Measurements from ENCODE around the gene MEIOSIN. TPM values are rescaled to one million over a fixed set of nuclear protein-coding genes. Genes with fewer than 3 reads are reported as not detected.

MEIOSIN gene
- total and polyA plus RNA-seq, 2 of the 13 experiments (the other 11 are each of a cell fraction or from before 2014, with no cell fraction given), result not detected

DNA sequence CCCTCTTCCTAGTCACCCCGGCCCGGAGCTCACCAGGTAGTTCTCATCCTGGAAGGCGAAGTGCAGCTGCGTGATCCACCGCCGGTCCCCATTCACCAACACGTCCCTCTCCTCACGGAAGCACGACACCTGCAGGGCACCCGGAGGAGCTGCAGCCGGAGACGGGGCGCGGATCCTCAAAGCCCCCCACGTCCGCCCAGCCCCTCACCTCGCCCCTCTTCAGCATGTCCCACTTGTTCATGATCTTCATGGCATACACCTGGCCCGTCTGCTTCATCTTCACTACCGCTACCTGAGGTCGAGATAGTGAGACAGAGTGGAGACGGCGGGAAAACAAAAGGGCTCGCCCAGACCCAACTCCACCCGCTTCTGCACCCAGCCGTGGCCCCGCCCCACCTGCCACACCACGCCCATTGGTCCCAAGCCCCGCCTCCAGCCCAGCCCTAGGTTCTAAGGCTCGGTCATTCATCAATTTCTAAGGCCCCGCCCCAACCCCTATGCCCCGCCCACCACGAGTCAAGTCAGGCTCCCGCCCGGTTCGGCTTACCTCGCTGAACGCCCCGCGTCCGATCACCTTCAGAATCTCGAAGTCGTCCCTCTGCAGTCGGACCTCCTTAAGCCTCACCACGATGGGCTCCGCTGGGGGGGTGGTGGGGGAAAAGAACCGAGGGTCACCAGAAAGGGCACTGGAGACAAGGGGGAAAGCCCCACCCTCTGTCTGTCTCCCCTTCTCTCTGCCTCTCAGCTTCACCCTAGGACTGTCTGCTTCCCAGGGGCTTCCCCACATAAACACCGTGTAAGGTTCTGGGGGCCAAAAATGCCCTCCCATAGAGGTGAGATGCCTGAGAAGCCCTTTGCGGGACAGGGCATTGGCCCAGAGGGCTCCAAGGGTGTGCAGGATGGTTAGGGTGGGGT, 46.2 kb downstream of the MEIOSIN start (continued):
- TF ChIP-seq, protein P1, sequence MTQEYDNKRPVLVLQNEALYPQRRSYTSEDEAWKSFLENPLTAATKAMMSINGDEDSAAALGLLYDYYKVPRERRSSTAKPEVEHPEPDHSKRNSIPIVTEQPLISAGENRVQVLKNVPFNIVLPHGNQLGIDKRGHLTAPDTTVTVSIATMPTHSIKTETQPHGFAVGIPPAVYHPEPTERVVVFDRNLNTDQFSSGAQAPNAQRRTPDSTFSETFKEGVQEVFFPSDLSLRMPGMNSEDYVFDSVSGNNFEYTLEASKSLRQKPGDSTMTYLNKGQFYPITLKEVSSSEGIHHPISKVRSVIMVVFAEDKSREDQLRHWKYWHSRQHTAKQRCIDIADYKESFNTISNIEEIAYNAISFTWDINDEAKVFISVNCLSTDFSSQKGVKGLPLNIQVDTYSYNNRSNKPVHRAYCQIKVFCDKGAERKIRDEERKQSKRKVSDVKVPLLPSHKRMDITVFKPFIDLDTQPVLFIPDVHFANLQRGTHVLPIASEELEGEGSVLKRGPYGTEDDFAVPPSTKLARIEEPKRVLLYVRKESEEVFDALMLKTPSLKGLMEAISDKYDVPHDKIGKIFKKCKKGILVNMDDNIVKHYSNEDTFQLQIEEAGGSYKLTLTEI (CRISPR knock-in tag; conservative IDR thresholded peaks at IDR 0.05), result no peak
- no peak for TF ChIP-seq MTA1 (CRISPR knock-in tag; IDR thresholded peaks at IDR 0.05; ENCODE audit: borderline replicate concordance)
- TF ChIP-seq, protein P2, sequence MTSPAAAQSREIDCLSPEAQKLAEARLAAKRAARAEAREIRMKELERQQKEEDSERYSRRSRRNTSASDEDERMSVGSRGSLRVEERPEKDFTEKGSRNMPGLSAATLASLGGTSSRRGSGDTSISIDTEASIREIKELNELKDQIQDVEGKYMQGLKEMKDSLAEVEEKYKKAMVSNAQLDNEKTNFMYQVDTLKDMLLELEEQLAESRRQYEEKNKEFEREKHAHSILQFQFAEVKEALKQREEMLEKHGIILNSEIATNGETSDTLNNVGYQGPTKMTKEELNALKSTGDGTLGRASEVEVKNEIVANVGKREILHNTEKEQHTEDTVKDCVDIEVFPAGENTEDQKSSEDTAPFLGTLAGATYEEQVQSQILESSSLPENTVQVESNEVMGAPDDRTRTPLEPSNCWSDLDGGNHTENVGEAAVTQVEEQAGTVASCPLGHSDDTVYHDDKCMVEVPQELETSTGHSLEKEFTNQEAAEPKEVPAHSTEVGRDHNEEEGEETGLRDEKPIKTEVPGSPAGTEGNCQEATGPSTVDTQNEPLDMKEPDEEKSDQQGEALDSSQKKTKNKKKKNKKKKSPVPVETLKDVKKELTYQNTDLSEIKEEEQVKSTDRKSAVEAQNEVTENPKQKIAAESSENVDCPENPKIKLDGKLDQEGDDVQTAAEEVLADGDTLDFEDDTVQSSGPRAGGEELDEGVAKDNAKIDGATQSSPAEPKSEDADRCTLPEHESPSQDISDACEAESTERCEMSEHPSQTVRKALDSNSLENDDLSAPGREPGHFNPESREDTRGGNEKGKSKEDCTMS (CRISPR knock-in tag; conservative IDR thresholded peaks at IDR 0.05), result no peak
- TF ChIP-seq ZNF451 (CRISPR knock-in tag; IDR thresholded peaks at IDR 0.05), result no peak
- no peak for TF ChIP-seq IRF2 (CRISPR knock-in tag; IDR thresholded peaks at IDR 0.05)
- TF ChIP-seq SRF (IDR thresholded peaks at IDR 0.05; ENCODE audit: low read depth, low read length), result no peak
- TF ChIP-seq ESRRA (CRISPR knock-in tag; IDR thresholded peaks at IDR 0.05; ENCODE audit: low read depth), result no peak
- TF ChIP-seq, protein P3, sequence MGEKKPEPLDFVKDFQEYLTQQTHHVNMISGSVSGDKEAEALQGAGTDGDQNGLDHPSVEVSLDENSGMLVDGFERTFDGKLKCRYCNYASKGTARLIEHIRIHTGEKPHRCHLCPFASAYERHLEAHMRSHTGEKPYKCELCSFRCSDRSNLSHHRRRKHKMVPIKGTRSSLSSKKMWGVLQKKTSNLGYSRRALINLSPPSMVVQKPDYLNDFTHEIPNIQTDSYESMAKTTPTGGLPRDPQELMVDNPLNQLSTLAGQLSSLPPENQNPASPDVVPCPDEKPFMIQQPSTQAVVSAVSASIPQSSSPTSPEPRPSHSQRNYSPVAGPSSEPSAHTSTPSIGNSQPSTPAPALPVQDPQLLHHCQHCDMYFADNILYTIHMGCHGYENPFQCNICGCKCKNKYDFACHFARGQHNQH (CRISPR knock-in tag; IDR thresholded peaks at IDR 0.05), result no peak
- TF ChIP-seq, protein P4, sequence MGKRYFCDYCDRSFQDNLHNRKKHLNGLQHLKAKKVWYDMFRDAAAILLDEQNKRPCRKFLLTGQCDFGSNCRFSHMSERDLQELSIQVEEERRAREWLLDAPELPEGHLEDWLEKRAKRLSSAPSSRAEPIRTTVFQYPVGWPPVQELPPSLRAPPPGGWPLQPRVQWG (CRISPR knock-in tag; IDR thresholded peaks at IDR 0.05; ENCODE audit: borderline replicate concordance, low read depth), result no peak
- TF ChIP-seq, protein P5, sequence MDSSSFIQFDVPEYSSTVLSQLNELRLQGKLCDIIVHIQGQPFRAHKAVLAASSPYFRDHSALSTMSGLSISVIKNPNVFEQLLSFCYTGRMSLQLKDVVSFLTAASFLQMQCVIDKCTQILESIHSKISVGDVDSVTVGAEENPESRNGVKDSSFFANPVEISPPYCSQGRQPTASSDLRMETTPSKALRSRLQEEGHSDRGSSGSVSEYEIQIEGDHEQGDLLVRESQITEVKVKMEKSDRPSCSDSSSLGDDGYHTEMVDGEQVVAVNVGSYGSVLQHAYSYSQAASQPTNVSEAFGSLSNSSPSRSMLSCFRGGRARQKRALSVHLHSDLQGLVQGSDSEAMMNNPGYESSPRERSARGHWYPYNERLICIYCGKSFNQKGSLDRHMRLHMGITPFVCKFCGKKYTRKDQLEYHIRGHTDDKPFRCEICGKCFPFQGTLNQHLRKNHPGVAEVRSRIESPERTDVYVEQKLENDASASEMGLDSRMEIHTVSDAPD (CRISPR knock-in tag; IDR thresholded peaks at IDR 0.05), result no peak
- no peak for TF ChIP-seq ATF1 (CRISPR knock-in tag; IDR thresholded peaks at IDR 0.05)
- no peak for TF ChIP-seq ZEB1 (IDR thresholded peaks at IDR 0.05; ENCODE audit: insufficient replicate concordance, low read depth)
- peak; percentile 61; the same call in 1 of the 2 replicates for TF ChIP-seq ZBTB7B (CRISPR knock-in tag; IDR thresholded peaks at IDR 0.05)
- no peak for TF ChIP-seq ZNF260 (CRISPR knock-in tag; IDR thresholded peaks at IDR 0.05; ENCODE audit: borderline replicate concordance, low read depth)
- TF ChIP-seq GABPA (IDR thresholded peaks at IDR 0.05; ENCODE audit: low read depth, low read length), result no peak
- no peak for TF ChIP-seq GABPA (CRISPR knock-in tag; IDR thresholded peaks at IDR 0.05; ENCODE audit: low read depth)
- peak; percentile 47 for TF ChIP-seq CBX1 (IDR thresholded peaks at IDR 0.05; ENCODE audit: low read depth)

Measured in HepG2 (cell line).